Measurements from ENCODE around the gene FKBP11. TPM values are rescaled to one million over a fixed set of nuclear protein-coding genes. Genes with fewer than 3 reads are reported as not detected.

The FKBP11 gene
- total RNA-seq, 1 experiment from 2014 or later: 18.5 TPM

GRCh38 chr12:48924617-48925303 lies 532 bp downstream of the FKBP11 start (continued):
- no peak for TF ChIP-seq CTCF (IDR thresholded peaks at IDR 0.05 in 2 of 3, conservative IDR thresholded peaks at IDR 0.05 in 1 of 3; ENCODE audit: borderline replicate concordance in 1 of 3, insufficient read depth in 1 of 3, low read depth in 2 of 3, low read length in 2 of 3)
- TF ChIP-seq ZFX (IDR thresholded peaks at IDR 0.05): no peak
- no peak for TF ChIP-seq CEBPB (IDR thresholded peaks at IDR 0.05; ENCODE audit: low read depth)
- TF ChIP-seq CBX3 (IDR thresholded peaks at IDR 0.05; ENCODE audit: low read depth): no peak
- no peak for TF ChIP-seq EZH2 (IDR thresholded peaks at IDR 0.05)
- TF ChIP-seq JUND (IDR thresholded peaks at IDR 0.05): no peak
- no peak for TF ChIP-seq EZH2phosphoT487 (IDR thresholded peaks at IDR 0.05; ENCODE audit: borderline replicate concordance)
- no peak for TF ChIP-seq ZNF274 (IDR thresholded peaks at IDR 0.05; ENCODE audit: low read depth, low read length)

DNA sequence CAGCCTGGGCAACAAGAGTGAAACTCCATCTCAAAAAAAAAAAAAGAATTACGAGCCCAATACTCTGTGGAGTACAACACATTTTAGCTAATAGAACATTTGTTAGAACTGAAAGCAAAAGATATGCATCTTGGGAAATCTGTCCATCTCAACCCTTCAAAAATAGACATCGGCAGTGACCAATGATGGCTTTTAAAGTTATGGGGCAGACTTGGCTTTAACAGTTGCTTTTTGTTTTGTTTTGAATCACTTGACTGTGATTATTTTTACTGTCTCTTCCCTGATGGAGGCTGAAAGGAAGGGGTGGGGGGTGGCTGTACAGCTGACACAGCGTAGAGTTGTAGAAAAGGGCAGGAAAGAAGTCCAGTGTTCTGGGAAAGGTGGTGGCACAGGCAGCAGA lies 2.2 kb downstream of the FKBP11 start:
- no peak for DNase-seq (ENCODE audit: low read depth, low spot score)
- Histone ChIP-seq H3K27ac (ENCODE audit: low read depth, low read length) (no peak overlapping the region), H3K4me2 (ENCODE audit: low read length) (no peak overlapping the region), H3K4me3 (replicated peaks in 1 of 2; ENCODE audit: low read depth in 1 of 2, low read length in 2 of 2) (no peak overlapping the region), H3K36me3 (ENCODE audit: control insufficient read depth in 1 of 2, insufficient read depth in 2 of 2, low read length in 2 of 2) (peaks cover 12 to 27% of the 10 kb centered on the region in 2 experiments; a peak in 3 of 4 replicates), H3K27me3 (ENCODE audit: insufficient read depth, low read length) (no peaks in the 10 kb centered on the region), H3K79me2 (ENCODE audit: insufficient read depth, low read length) (no peaks in the 10 kb centered on the region), H4K20me1 (ENCODE audit: insufficient read depth) (no peaks in the 10 kb centered on the region), H3K4me1 (ENCODE audit: control insufficient read depth in 1 of 2, insufficient read depth in 2 of 2, low read length in 2 of 2) (no peaks in the 10 kb centered on the region), H3K9ac (ENCODE audit: low read length) (no peak overlapping the region), H3K9me2 (ENCODE audit: insufficient read depth) (no peaks in the 10 kb centered on the region), H2AFZ (ENCODE audit: low read depth, low read length, poor library complexity, severe bottlenecking) (no peak overlapping the region), H3K9me3 (ENCODE audit: control insufficient read depth in 1 of 2, insufficient read depth in 1 of 2, low read depth in 1 of 2, low read length in 2 of 2) (no peaks in the 10 kb centered on the region)
- intact Hi-C loops (cut with micrococcal nuclease): no loop called here
- CTCF ChIA-PET: no interaction called here
- POLR2A ChIA-PET: interaction anchor here (0.6 to 0.7 kb wide), 2 partner anchors 9 to 27 kb away, joined by 3 read pairs; no protein-coding TSS in a partner anchor
- RAD21 ChIA-PET (ENCODE audit: low non-redundant PET in 1 of 2, low total read pairs in 2 of 2, uncharacterized antibody in 2 of 2, unreplicated experiment in 2 of 2): no interaction called here
- no peak for ATAC-seq
- BruUV-seq (replicated peaks): no TSS peak
- no peak for TF ChIP-seq TCF7L2 (IDR thresholded peaks at IDR 0.05; ENCODE audit: borderline replicate concordance, extremely low read depth, insufficient read depth, insufficient read length)
- no peak for TF ChIP-seq SP1 (IDR thresholded peaks at IDR 0.05; ENCODE audit: low read depth)
- TF ChIP-seq EZH2 (IDR thresholded peaks at IDR 0.05): no peak
- TF ChIP-seq CBX3 (IDR thresholded peaks at IDR 0.05; ENCODE audit: low read depth): no peak
- TF ChIP-seq REST (IDR thresholded peaks at IDR 0.05; ENCODE audit: low read depth): no peak
- TF ChIP-seq ELF1 (IDR thresholded peaks at IDR 0.05; ENCODE audit: borderline replicate concordance, low read depth): no peak
- TF ChIP-seq RAD21 (IDR thresholded peaks at IDR 0.05; ENCODE audit: low read depth): no peak
- TF ChIP-seq, protein P1, sequence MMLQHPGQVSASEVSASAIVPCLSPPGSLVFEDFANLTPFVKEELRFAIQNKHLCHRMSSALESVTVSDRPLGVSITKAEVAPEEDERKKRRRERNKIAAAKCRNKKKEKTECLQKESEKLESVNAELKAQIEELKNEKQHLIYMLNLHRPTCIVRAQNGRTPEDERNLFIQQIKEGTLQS (IDR thresholded peaks at IDR 0.05): no peak
- TF ChIP-seq EZH2phosphoT487 (IDR thresholded peaks at IDR 0.05; ENCODE audit: borderline replicate concordance): no peak
- TF ChIP-seq JUND (IDR thresholded peaks at IDR 0.05): no peak
- TF ChIP-seq POLR2A (IDR thresholded peaks at IDR 0.05; ENCODE audit: borderline replicate concordance, extremely low read depth, insufficient read depth, insufficient read length): no peak
- no peak for TF ChIP-seq CTCF (IDR thresholded peaks at IDR 0.05 in 2 of 3, conservative IDR thresholded peaks at IDR 0.05 in 1 of 3; ENCODE audit: borderline replicate concordance in 1 of 3, insufficient read depth in 1 of 3, low read depth in 2 of 3, low read length in 2 of 3)
- no peak for TF ChIP-seq EGR1 (IDR thresholded peaks at IDR 0.05; ENCODE audit: low read depth)
- TF ChIP-seq SIN3A (IDR thresholded peaks at IDR 0.05; ENCODE audit: low read depth): no peak
